Measurements from ENCODE around the gene P4HTM. TPM values are rescaled to one million over a fixed set of nuclear protein-coding genes. Genes with fewer than 3 reads are reported as not detected.
"Not testable (repeated sequence)": the region's sequence is repeated elsewhere in the genome, so short reads cannot be mapped to it uniquely, and the experiment has no call there.

P4HTM gene
- polyA plus RNA-seq, 1 donor, result 12.4 TPM

DNA sequence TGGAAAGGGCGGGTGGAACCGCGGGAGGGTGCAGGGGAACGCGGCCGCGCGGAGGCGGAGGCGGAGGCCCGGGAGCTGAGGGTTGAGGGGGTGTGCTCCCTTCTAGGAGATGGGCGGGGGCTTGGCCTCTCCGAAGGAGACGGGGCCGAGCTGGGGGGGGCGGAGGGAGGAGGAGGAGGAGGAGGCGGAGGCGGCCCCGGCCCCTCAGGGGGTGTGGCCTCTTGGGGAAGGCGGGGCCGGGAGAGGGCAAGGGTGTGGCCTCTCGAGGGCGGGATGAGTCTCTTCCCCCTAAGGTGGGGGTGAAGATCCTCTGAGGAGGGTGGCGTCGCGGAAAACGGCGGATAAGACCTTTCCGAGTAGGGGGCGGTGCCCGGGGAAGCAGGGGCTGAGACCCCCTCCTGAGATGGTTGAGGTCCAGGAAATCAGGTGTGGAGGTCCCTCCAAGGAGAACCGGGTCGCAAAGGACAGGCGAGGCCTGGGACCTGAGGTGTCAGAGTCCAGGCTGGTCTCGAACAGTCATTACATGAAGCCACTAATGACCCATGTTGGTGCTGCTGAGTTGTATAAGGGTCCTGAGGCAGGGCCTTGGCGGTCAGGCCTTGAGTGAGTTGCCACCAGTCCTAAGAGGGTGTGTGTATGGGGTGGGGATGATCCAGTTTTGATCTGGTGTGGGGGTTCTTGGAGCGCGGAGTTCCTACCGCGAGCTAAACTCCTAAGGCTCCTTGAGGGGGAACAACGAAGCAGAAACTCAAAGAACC is 17.9 kb downstream of the P4HTM start:
- no peak for DNase-seq (ENCODE audit: low read depth)

DNA sequence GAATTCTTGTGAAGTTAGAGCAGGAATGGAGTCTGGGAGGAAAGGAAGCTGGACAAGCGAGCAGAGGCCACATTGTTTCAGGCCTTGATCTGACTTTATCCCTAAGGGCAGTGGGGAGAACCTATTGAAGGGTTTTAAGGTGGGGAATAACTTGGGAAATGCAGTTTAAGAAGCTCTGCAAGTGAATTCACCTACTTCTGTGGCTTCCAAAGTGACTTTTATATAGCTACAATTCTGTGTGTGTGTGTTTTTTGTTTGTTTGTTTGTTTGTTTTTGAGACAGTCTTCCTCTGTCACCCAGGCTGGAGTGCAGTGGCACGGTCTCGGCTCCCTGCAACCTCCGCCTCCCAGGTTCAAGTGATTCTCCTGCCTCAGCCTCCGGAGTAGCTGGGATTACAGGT is 18.6 kb downstream of the P4HTM start:
- DNase-seq (ENCODE audit: low read depth), result not testable (repeated sequence)

DNA sequence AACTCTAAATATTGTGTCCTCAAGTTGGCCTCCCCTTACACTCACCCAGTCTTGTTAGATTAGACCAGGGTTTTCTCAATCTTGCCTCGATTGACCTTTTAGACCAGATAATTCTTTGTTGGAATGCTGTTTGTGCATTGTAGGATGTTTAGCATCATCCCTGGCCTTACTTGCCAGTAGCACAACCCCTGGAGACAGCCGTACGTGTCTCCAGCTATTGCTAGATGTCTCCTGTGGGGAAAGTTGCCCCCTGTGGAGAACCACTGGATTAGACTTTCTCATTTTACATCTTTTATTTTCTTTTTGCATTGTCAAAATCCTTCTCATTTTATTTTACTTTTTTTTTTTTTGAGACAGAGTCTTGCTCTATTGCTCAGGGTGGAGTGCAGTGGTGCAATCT is 19.4 kb downstream of the P4HTM start:
- DNase-seq (ENCODE audit: low read depth), result no peak

DNA sequence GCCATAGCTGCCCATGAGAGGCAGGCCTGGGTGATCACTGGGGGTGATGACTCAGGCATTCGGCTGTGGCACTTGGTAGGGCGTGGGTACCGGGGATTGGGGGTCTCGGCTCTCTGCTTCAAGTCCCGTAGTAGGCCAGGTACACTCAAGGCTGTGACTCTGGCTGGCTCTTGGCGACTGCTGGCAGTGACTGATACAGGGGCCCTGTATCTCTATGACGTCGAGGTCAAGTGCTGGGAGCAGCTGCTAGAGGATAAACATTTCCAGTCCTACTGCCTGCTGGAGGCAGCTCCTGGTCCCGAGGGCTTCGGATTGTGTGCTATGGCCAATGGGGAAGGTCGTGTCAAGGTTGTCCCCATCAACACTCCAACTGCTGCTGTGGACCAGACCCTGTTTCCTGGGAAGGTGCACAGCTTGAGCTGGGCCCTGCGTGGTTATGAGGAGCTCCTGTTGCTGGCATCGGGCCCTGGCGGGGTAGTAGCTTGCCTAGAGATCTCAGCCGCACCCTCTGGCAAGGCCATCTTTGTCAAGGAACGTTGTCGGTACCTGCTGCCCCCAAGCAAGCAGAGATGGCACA is 22.5 kb downstream of the P4HTM start:
- no peak for DNase-seq (ENCODE audit: low read depth)

DNA sequence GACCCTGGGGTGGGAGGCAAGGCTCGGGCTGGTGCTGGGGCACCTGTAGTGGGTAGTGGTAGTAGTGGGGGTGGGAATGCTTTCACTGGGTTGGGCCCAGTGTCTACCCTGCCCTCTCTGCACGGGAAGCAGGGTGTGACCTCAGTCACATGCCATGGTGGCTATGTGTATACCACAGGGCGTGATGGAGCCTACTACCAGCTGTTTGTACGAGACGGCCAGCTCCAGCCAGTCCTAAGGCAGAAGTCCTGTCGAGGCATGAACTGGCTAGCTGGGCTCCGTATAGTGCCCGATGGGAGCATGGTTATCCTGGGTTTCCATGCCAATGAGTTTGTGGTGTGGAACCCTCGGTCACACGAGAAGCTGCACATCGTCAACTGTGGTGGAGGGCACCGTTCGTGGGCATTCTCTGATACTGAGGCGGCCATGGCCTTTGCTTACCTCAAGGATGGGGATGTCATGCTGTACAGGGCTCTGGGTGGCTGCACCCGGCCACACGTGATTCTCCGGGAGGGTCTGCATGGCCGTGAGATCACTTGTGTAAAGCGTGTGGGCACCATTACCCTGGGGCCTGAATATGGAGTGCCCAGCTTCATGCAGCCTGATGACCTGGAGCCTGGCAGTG is 23.2 kb downstream of the P4HTM start:
- no peak for DNase-seq (ENCODE audit: low read depth)

DNA sequence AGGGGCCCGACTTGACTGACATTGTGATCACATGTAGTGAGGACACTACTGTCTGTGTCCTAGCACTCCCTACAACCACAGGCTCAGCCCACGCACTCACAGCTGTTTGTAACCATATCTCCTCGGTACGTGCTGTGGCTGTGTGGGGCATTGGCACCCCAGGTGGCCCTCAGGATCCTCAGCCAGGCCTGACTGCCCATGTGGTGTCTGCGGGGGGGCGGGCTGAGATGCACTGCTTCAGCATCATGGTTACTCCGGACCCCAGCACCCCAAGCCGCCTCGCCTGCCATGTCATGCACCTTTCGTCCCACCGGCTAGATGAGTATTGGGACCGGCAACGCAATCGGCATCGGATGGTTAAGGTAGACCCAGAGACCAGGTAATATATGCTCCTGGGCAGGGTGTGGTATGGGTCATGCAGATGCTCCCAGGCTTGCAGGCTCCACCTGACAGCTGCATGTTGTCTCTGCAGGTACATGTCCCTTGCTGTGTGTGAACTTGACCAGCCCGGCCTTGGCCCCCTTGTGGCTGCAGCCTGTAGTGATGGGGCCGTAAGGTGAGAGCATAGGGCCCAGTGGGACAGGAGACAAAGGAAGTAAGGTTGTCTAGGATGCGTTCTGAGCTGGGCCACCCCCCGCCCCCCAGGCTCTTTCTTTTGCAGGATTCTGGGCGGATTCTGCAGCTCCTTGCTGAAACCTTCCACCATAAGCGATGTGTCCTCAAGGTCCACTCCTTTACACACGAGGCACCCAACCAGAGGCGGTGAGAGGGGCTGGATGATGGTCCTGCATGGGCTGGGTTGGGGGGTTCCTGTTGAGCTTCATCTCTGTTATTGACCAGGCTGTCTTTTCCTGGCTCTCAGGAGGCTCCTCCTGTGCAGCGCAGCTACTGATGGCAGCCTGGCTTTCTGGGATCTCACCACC is 24.0 kb downstream of the P4HTM start:
- no peak for DNase-seq (ENCODE audit: low read depth)

DNA sequence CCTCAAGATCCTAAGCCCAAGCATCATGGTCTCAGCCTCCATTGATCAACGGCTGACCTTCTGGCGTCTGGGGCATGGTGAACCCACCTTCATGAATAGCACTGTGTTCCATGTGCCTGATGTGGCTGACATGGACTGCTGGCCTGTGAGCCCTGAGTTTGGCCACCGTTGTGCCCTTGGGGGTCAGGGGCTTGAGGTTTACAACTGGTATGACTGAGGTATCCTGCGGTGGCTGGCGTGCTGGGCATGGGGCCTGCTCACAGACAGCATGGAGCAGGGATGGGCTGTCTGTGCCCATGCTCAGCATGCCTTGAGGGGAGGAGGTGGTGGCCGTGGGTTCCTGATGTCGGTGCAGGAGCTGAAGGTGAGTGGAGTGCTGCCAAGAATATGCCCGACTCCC is 25.0 kb downstream of the P4HTM start:
- no peak for DNase-seq (ENCODE audit: low read depth)

DNA sequence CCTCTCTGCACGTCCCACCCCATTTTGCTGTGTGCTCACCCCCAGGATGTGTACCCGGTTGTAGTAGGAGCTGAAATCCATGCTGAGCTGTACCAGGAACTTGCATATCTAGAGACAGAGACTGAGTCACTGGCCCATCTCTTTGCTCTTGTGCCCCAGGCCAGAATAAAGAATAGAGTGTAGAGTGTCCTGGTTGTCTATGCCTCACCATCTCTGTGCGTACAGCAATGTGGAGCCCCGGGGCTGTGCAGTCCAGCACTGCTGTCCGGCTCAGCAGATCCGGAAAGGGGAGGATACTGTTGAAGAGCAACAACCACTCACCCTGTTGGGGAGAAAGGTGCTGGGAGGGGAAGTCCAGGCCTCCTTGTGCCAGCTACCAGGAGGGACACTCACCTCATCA is 25.7 kb downstream of the P4HTM start:
- DNase-seq (ENCODE audit: low read depth), result no peak

DNA sequence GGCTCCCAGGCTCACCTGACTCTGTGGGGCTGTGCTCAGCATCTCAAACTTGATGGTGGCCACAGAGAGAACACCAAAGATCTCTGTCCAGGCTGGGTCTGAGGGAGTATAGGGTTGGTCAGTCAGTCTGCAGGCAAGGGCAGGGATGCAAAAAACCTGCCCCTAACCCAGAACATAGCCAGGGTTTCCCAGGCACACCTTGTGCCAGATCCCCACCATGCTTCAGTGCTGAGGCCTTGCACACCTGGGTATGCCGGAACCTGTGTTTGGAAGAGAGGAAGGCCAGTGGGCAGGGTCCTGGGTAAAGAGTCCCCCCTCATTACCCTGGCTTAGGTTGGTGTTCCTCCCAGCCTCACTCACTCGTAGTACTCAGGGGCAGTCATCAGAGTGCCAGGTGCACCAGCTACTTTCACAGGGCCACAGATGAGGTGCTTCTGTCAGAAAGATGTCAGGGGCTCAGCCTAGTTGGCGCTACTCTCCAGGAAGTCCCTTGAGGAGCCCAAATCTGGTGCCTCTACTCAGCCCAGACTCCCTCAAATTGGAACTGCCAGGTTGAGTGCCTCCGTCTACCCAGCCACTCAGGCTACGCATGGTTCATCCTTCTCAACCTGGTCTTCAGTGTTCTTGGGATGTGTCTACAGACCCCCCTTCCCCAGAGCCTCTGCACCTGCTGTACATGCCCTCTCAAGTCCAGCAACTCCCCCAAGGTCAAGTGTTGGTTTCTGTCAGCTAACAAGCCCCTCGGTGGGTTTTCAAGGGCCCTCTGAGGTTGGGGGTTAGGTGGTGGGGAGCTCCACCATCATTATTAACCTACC is 26.6 kb downstream of the P4HTM start:
- DNase-seq (ENCODE audit: low read depth), result no peak

DNA sequence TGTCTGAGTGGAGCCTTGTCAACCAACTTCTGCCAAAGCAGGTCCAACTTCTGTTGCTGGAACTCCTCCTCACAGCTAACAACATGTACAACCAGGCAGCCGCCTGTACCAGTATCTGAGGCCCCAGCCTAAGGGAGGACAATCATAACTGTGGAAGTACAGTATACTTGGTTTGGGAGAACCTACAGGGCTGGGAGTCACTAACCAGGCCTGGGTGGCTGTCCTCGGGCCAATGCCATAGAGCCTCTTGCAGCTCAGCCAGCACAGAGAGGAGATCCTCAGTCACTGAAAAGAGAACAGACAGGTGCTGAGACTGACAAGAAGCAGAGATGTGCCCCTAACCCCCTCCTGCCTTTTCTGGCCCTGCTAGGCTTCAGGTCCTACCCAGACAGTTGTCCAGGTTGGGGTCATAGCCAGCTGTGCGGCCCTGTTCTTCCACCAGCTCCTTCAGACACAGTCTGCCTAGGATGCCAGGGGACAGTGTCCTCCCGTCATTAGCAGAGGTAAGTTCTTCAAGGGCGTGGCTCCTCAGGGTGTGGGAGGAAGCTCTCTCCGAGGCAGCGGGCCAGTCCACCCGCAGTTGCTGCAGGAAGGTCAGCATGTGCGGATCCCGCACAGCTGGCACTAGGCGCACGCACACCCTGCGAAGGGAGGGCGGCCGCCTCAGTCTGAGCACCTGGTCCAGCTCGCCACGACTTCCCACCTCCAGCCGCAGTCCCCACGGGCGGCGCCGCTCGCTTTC is 27.4 kb downstream of the P4HTM start:
- no peak for DNase-seq (ENCODE audit: low read depth)

DNA sequence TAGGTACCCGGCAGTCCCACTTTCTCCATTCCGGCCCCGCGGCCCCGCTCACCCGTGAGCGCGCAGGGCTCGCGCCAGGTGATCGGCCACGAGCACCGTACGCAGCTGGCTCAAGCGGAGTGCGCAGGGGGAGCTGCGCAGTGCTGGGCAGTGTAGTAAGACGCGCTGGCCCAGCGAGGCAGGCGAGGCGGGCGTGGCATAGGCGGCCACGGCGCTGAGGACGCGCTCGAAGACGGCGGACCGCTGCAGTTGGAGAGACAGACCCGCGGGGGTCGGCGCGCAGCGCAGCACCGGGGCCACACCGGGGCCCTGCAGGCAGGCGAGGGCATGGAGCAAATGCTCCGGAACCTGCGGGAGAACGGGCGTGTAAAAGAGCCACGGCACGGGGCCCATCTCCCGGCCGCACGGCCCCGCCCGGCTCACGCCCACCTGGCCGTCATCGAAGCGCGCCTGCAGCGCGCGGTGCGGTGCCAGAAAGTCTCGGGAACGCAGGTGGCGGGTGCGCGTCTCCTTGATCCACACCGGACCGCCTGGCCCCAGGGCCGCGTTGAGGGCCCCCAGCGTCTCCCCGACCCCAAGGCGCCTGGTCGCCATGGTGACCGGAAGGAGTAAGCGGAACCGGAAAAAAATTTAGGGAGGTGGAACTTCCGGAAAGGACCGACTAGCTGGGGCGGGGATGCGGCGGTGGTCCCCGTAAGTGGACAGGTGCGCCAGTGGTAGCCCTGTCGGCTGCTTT is 28.1 kb downstream of the P4HTM start, which contains the start of gene DALRD3:
Gene DALRD3 (minus strand): TSS at position 610 of the 736 bp plus-strand sequence. CDS start 16 bp downstream, at position 594.
- no peak for DNase-seq (ENCODE audit: low read depth)

DNA sequence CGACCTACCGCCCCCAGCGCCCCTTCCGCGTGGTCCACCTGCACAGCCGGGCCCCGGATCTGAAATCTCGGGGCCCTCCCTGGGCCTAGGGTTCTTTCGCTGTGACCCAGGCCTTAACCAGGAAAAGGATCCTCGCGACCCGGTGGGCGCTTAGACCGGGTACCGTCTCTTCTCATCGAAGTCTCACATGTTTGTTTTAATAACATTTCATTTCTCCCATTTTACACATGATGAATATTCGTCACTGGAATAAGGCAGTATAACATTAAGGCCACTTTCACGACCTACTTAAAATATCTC is 28.6 kb downstream of the P4HTM start:
- DNase-seq (ENCODE audit: low read depth), result no peak

DNA sequence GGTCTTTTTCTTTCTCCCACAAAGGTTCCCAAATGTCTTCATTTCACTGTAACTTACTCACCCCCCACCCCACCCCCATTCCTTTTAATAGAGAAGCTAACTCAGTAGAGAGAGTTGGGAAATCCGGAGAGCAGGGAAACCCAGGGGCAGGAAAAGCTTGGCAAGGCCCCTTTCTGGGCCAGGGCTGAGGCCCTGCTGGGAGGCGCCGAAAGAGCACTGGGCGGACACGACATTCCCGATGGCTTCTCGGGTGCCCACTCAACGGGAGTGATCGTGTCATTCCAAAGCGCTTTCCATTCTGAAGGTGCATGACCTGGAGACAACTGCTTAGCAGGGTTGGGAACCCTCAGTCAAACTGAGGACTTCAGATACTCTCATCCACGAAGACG is 29.9 kb downstream of the P4HTM start:
- DNase-seq (ENCODE audit: low read depth), result no peak

DNA sequence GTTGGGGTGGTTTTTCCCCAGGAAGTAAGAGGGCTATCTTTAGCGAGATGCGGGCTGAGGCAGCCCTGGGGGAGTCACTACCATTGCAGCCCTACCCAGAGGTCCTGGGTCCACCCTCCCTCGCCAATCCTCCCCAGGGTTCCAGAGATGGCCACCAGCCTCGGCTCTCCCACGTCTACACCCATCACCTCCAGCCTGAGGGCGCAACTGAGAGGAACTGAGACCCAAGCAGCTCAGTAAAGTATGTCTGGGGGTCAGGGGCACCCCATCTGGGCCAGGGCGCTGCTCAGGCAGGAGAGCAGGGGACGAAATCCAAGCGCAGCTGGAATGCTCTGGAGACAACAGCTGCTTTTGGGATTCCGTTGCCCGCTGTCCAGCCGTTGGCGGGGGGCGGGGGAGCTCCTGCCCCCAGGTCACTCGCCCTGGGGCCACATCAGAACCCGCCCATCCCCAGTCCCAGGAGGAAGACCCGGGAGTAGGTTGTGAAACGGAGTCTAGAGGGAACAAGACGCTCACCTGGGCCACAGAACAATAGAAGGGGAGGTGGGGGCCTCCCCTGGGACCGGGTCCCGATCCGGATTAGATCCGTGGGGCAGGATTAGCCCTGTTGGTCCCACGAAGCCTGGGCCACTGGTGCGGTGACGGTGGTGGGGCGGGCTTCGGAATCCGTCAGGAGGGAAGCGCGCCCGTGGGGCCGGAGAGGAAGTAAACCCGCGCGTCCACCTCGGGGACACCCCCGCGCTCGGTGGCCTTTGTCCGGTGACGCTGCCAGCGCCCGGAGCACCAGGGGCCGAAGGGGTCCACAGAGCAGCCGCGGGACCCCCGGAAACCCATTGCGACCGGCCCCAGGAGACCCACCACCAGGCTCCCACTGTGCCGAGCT is 30.5 kb downstream of the P4HTM start:
- DNase-seq (ENCODE audit: low read depth), result no peak

DNA sequence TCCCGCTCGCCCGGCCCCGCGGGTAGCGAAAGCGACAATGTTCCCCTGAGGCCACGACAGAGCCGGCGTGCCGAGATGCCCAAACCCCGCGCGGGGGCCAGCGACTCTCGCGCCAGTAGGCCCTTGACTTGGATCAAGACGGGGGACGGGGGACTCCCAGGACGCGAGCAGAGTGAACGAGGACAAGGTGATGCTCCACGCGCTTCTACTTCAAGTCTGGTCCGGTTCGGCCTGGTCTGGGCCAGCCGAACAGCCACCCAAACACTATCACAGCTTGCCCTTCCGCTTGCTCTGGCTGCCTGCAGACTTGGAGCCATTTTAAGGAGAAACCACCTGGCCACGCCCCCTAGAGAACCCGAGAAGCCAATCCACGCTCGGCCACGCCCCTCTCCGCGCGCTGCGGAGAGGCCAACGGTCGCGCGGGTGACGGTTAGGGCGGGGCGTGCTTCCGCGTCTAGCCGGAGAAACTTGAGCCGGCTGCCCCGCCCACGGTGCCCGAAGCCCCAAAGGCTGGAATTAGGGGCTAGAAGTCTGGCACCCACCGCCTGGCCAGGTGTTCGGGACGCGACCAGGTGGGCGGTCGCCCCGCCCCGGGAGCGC is 31.3 kb downstream of the P4HTM start:
- DNase-seq (ENCODE audit: low read depth), result peak; percentile 92

DNA sequence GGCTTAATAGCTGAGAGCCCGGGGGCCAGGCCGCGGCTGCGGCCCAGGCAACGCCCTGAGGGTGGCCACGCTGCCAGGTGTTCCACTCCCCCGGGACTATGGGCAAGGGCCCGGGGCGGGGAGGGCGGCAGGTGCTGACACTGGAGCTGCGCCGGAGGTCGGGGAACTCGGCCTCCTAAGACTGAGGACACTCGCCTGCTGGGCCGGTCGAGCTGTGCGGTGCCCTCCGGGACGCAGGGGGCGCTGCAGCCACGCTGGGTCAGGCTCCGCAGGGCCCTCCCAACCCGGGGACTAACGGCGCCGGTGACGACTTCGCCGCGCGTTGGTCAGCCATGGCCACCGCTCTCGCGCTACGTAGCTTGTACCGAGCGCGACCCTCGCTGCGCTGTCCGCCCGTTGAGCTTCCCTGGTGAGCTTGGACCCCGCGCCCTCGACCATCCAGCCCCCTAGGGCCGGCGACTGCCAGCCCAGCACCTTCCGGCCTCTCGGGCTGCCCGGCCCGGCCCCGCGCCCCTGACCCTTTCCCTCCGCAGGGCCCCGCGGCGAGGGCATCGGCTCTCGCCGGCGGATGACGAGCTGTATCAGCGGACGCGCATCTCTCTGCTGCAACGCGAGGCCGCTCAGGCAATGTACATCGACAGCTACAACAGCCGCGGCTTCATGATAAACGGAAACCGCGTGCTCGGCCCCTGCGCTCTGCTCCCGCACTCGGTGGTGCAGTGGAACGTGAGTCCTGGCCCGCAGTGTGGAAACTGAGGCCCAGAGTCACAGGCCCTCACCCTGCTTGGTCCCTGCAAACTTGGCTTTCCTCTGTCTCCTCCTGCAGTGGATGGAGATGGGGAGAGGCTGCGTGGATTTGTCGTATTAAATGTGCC is 32.0 kb downstream of the P4HTM start, which contains the start of gene NDUFAF3:
Gene NDUFAF3 (plus strand): TSS at position 309 of the 875 bp plus-strand sequence. CDS start 24 bp downstream, at position 333.
- peak; percentile 60 for DNase-seq (ENCODE audit: low read depth)

DNA sequence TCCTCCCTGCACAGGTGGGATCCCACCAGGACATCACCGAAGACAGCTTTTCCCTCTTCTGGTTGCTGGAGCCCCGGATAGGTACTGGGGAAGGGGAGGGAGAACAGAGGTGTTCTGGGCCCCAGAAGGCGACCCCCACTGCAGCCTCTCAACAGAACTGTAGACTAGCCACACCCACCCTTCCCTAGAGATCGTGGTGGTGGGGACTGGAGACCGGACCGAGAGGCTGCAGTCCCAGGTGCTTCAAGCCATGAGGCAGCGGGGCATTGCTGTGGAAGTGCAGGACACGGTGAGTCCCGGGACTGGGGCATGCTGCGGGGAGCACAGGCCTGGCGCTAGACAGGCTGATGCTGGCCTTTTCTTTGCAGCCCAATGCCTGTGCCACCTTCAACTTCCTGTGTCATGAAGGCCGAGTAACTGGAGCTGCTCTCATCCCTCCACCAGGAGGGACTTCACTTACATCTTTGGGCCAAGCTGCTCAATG is 32.7 kb downstream of the P4HTM start:
- no peak for DNase-seq (ENCODE audit: low read depth)

Data from forelimb muscle (tissue), 1 donor.